ENCODE results near the gene HEATR5B. TPM values are rescaled to one million over a fixed set of nuclear protein-coding genes. Genes with fewer than 3 reads are reported as not detected.

The HEATR5B gene
- polyA plus RNA-seq, 1 of the 3 experiments (the other 2 are of a cell fraction): 10.8 TPM

DNA sequence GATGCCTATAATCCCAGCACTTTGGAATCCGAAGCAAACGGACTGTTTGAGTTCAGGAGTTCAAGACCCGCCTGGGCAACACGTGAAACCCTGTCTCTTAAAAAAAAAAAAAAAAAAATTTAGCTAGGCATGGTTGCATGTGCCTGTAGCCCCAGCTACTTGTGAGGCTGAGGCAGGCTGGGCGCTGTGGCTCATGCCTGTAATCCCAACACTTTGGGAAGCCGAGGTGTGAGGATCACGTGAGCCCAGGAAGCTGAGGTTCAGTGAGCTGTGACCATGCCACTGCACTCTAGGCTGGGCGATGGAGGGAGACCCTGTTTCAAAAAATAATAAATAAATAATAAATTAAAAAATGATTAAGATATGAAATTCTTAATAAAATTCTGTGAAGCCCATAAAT is 108.9 kb downstream of the HEATR5B start:
- DNase-seq: no peak
- Histone ChIP-seq H3F3A (replicated peaks; ENCODE audit: insufficient read depth) (peaks cover 7% of the 10 kb centered on the region), H3K9me2 (no peaks in the 10 kb centered on the region), H3K9ac (no peak overlapping the region), H3K27me3 (ENCODE audit: insufficient read depth) (no peaks in the 10 kb centered on the region), H3K4me3 (ENCODE audit: low read depth in 2 of 2, low read length in 1 of 2) (no peak overlapping the region), H4K20me1 (ENCODE audit: insufficient read depth) (no peaks in the 10 kb centered on the region), H3K79me2 (ENCODE audit: insufficient read depth) (no peaks in the 10 kb centered on the region), H3K36me3 (replicated peaks in 1 of 2; ENCODE audit: control insufficient read depth in 1 of 2, insufficient read depth in 2 of 2, low read length in 1 of 2) (peaks cover 0 to 10% of the 10 kb centered on the region in 2 experiments), H3K27ac (ENCODE audit: low read depth in 2 of 2, low read length in 1 of 2) (no peak overlapping the region), H3K4me2 (no peak overlapping the region), H3K9me3 (no peaks in the 10 kb centered on the region), H2AFZ (ENCODE audit: low read depth) (no peak overlapping the region), H3K4me1 (ENCODE audit: control insufficient read depth in 1 of 2, insufficient read depth in 2 of 2, low read depth in 1 of 2, low read length in 1 of 2) (no peaks in the 10 kb centered on the region)
- ChIA-PET CTCF (interaction anchor here (1.0 kb wide), 1 partner anchor 125 kb away, joined by 3 read pairs; no protein-coding TSS in a partner anchor), POLR2A (interaction anchor here (1.2 kb wide), 1 partner anchor 9 kb away, joined by 3 read pairs; the partner anchor contains the start of gene STRN)
- TF ChIP-seq, protein P1, sequence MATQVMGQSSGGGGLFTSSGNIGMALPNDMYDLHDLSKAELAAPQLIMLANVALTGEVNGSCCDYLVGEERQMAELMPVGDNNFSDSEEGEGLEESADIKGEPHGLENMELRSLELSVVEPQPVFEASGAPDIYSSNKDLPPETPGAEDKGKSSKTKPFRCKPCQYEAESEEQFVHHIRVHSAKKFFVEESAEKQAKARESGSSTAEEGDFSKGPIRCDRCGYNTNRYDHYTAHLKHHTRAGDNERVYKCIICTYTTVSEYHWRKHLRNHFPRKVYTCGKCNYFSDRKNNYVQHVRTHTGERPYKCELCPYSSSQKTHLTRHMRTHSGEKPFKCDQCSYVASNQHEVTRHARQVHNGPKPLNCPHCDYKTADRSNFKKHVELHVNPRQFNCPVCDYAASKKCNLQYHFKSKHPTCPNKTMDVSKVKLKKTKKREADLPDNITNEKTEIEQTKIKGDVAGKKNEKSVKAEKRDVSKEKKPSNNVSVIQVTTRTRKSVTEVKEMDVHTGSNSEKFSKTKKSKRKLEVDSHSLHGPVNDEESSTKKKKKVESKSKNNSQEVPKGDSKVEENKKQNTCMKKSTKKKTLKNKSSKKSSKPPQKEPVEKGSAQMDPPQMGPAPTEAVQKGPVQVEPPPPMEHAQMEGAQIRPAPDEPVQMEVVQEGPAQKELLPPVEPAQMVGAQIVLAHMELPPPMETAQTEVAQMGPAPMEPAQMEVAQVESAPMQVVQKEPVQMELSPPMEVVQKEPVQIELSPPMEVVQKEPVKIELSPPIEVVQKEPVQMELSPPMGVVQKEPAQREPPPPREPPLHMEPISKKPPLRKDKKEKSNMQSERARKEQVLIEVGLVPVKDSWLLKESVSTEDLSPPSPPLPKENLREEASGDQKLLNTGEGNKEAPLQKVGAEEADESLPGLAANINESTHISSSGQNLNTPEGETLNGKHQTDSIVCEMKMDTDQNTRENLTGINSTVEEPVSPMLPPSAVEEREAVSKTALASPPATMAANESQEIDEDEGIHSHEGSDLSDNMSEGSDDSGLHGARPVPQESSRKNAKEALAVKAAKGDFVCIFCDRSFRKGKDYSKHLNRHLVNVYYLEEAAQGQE (IDR thresholded peaks at IDR 0.05; ENCODE audit: low read depth, low read length): no peak
- TF ChIP-seq POLR2AphosphoS5 (IDR thresholded peaks at IDR 0.05; ENCODE audit: low read depth, low read length): no peak
- TF ChIP-seq NFIC (IDR thresholded peaks at IDR 0.05; ENCODE audit: borderline replicate concordance): no peak
- no peak for TF ChIP-seq MXI1 (IDR thresholded peaks at IDR 0.05; ENCODE audit: low read depth, low read length)
- TF ChIP-seq, protein P2, sequence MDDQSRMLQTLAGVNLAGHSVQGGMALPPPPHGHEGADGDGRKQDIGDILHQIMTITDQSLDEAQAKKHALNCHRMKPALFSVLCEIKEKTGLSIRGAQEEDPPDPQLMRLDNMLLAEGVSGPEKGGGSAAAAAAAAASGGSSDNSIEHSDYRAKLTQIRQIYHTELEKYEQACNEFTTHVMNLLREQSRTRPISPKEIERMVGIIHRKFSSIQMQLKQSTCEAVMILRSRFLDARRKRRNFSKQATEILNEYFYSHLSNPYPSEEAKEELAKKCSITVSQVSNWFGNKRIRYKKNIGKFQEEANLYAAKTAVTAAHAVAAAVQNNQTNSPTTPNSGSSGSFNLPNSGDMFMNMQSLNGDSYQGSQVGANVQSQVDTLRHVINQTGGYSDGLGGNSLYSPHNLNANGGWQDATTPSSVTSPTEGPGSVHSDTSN (IDR thresholded peaks at IDR 0.05): no peak
- TF ChIP-seq, protein P3, sequence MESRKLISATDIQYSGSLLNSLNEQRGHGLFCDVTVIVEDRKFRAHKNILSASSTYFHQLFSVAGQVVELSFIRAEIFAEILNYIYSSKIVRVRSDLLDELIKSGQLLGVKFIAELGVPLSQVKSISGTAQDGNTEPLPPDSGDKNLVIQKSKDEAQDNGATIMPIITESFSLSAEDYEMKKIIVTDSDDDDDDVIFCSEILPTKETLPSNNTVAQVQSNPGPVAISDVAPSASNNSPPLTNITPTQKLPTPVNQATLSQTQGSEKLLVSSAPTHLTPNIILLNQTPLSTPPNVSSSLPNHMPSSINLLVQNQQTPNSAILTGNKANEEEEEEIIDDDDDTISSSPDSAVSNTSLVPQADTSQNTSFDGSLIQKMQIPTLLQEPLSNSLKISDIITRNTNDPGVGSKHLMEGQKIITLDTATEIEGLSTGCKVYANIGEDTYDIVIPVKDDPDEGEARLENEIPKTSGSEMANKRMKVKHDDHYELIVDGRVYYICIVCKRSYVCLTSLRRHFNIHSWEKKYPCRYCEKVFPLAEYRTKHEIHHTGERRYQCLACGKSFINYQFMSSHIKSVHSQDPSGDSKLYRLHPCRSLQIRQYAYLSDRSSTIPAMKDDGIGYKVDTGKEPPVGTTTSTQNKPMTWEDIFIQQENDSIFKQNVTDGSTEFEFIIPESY (IDR thresholded peaks at IDR 0.05; ENCODE audit: borderline replicate concordance, low read depth): no peak
- no peak for TF ChIP-seq EZH2phosphoT487 (IDR thresholded peaks at IDR 0.05; ENCODE audit: borderline replicate concordance, low read depth)
- no peak for TF ChIP-seq TAF1 (IDR thresholded peaks at IDR 0.05; ENCODE audit: borderline replicate concordance, low read depth, low read length)
- TF ChIP-seq, protein P4, sequence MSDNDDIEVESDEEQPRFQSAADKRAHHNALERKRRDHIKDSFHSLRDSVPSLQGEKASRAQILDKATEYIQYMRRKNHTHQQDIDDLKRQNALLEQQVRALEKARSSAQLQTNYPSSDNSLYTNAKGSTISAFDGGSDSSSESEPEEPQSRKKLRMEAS (IDR thresholded peaks at IDR 0.05; ENCODE audit: low read depth): no peak
- no peak for TF ChIP-seq MEF2A (IDR thresholded peaks at IDR 0.05; ENCODE audit: borderline replicate concordance, low read depth)
- TF ChIP-seq GATA2 (CRISPR knock-in tag; IDR thresholded peaks at IDR 0.05): no peak
- TF ChIP-seq CHD2 (IDR thresholded peaks at IDR 0.05; ENCODE audit: low read length, partially characterized antibody): no peak
- TF ChIP-seq GABPA (IDR thresholded peaks at IDR 0.05; ENCODE audit: low read depth): no peak
- no peak for TF ChIP-seq JUND (IDR thresholded peaks at IDR 0.05)
- 91% methylated on average over 8 of the region's 8 CpGs for WGBS (ENCODE audit: low lambda C conversion rate)

All from SK-N-SH (cell line).